GM12892 (cell line): ENCODE measurements around the gene CDKN1A.

Source experiments
- POLR2A ChIP-seq: IDR thresholded peaks from 2 replicates; pipeline ENCODE4 v1.6.1; 2011; ENCODE audit warnings: low read depth, low read length, control low read depth
- POLR2AphosphoS5 ChIP-seq: IDR thresholded peaks from 2 replicates; pipeline ENCODE4 v1.6.1; 2011; ENCODE audit warnings: low read depth, low read length, control low read depth
- TAF1 ChIP-seq: IDR thresholded peaks from 2 replicates; pipeline ENCODE4 v1.6.1; 2011; ENCODE audit warnings: low read depth, mild to moderate bottlenecking, control low read depth, low read length, borderline replicate concordance

- TF ChIP-seq POLR2AphosphoS5 (no peak), POLR2A (no peak), TAF1 (no peak)
Measured at GRCh38 chr6:36691612-36692011, 13.1 kb downstream of the CDKN1A start.
